SK-N-SH treated with all-trans-retinoic acid at 6 μM for 48 hours (cell line): ENCODE measurements around the gene FFAR2.

Experiments used
- CSDC2 ChIP-seq: fragments of 250-450 bp; sonication (Bioruptor Pico); IDR thresholded peaks from 2 replicates; pipeline ENCODE4 v1.5.0; 2020; ENCODE audit warnings: mild to moderate bottlenecking, moderate library complexity
- ZNF565 ChIP-seq: fragments of 450-650 bp; formaldehyde crosslinking; conservative IDR thresholded peaks from 2 replicates; pipeline ENCODE4 v1.5.0; 2020; ENCODE audit warnings: low read depth, mild to moderate bottlenecking, moderate library complexity

GRCh38 chr19:35486268-35486708 is 38.2 kb downstream of the FFAR2 start:
- TF ChIP-seq CSDC2 (CRISPR knock-in tag) (no peak), ZNF565 (CRISPR knock-in tag) (no peak)
